ENCODE data around the gene ARL6IP1.

ARL6IP1 gene

DNA sequence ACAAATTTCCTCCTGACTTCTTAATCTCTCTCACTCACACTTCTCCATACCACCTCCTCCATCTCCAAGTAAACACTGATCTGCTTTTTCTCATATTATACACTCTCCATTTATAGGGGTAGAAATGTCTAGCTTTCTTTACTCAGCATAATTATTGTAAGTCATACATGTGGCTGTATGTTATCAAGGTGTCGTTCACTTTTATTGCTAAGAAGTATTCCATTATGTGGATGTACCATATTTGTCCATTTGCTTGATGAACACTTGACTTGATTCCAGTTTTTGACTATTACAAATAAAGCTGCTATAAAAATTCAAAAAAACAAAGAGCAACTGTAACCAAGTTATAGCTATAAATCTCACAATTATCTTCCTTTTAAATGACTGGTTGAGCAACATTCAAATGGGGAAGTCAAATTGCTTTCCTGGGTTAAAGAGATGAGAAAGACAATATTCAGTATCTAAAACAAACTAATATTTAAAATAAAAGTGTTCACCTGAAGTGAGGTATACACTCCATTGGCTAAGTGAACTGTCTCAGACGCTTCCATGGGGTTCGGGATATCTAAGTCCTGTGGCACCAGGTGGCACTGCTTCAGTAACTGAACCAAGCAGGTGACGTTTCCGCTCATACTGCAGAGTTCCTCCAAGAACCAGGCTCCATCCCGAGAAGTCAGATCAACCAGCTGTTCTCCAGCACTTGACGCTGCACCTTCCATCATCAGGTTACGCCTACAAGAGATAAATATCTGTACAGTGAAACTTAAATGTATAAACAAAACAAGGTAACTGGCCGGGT lies 32.6 kb upstream of the ARL6IP1 start:
- H3K27ac ChIP-seq, result no peak overlapping the region
- no peak for TF ChIP-seq ZFX (IDR thresholded peaks at IDR 0.05; ENCODE audit: borderline replicate concordance)
- TF ChIP-seq, protein P1, sequence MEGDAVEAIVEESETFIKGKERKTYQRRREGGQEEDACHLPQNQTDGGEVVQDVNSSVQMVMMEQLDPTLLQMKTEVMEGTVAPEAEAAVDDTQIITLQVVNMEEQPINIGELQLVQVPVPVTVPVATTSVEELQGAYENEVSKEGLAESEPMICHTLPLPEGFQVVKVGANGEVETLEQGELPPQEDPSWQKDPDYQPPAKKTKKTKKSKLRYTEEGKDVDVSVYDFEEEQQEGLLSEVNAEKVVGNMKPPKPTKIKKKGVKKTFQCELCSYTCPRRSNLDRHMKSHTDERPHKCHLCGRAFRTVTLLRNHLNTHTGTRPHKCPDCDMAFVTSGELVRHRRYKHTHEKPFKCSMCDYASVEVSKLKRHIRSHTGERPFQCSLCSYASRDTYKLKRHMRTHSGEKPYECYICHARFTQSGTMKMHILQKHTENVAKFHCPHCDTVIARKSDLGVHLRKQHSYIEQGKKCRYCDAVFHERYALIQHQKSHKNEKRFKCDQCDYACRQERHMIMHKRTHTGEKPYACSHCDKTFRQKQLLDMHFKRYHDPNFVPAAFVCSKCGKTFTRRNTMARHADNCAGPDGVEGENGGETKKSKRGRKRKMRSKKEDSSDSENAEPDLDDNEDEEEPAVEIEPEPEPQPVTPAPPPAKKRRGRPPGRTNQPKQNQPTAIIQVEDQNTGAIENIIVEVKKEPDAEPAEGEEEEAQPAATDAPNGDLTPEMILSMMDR (IDR thresholded peaks at IDR 0.05), result no peak

DNA sequence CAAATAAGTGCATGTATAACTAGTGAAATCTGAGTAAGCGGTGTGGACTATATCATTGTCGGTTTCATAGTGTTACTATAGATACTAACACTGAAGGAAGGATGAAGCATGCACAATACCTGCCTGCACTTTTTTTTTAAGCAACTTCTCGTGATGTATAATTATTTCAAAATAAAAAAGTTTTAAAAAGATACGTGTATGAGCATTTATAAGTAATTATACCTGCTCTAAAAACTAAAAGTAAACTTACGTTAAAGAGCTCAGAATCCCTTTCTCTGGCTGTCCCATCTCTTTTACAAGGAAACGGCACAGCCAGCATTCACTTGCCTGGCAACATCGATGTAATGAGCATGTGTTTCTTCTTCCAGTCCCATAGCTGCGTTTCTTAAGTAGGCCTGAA lies 31.3 kb upstream of the ARL6IP1 start:
- TF ChIP-seq ZFX (IDR thresholded peaks at IDR 0.05; ENCODE audit: borderline replicate concordance), result no peak
- TF ChIP-seq, protein P1 (IDR thresholded peaks at IDR 0.05), result no peak
- H3K27ac ChIP-seq, result no peak overlapping the region

DNA sequence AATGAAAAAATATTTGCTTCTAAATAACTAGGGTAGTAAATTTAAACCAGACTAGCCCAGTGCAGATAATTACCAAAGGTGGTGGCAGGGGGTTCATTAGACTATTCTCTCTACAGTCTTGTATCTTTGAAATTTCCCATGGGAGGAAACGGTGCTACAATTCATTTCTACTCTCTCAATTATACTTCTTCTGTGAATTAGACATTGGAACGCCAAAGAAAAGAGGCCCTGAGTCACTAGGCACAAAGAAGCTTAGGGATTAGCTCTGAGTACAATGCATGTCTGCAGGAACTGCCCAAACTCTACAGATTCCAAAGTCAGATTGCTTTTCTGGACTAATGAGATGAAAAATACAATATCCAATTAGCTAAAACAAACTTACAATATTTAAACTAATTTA lies 30.7 kb upstream of the ARL6IP1 start:
- TF ChIP-seq, protein P1 (IDR thresholded peaks at IDR 0.05), result no peak
- no peak for TF ChIP-seq ZFX (IDR thresholded peaks at IDR 0.05; ENCODE audit: borderline replicate concordance)

DNA sequence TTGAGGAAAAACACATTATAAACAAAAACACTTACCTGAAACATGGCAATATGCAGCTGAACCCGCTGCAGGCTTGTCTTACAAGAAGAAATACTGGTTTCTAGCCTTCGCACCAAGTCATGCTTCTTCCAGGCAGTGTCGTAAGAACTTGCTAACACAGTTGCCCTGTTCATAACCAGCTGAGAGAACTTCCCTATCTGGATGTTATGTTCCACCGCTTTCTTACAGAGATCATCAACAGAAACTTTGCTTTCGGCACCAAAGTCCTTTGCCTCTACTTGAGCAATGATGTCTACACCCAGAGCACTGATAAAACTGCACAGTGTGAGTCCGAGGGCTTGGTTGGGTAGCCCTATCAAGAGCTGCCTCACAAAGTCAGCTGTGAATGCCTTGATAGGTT lies 27.9 kb upstream of the ARL6IP1 start:
- no peak overlapping the region for H3K27ac ChIP-seq
- TF ChIP-seq, protein P1 (IDR thresholded peaks at IDR 0.05), result no peak
- no peak for TF ChIP-seq ZFX (IDR thresholded peaks at IDR 0.05; ENCODE audit: borderline replicate concordance)

More for the DNA sequence above, 30.7 kb upstream of the ARL6IP1 start:
- no peak overlapping the region for H3K27ac ChIP-seq

DNA sequence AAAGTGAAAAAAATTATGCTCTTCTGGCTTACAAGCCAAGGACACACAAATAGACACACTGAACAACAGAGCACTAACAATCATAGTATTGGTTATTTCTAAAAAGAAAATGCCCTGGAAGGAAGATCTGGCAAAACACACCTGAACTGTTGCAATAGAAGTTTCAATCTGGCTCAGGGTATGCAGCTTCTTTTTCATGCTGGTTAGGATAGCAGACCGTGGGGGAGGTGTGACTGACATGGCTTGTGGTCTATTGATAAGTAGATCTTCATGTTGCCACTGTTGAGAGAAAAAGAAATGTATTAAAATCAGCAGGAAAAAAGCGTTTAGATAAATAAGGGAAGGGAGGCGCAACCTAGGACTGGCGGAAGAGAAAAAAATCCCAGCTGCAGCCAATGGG lies 26.5 kb upstream of the ARL6IP1 start:
- H3K27ac ChIP-seq, result no peak overlapping the region
- TF ChIP-seq ZFX (IDR thresholded peaks at IDR 0.05; ENCODE audit: borderline replicate concordance), result no peak
- TF ChIP-seq, protein P1 (IDR thresholded peaks at IDR 0.05), result no peak

DNA sequence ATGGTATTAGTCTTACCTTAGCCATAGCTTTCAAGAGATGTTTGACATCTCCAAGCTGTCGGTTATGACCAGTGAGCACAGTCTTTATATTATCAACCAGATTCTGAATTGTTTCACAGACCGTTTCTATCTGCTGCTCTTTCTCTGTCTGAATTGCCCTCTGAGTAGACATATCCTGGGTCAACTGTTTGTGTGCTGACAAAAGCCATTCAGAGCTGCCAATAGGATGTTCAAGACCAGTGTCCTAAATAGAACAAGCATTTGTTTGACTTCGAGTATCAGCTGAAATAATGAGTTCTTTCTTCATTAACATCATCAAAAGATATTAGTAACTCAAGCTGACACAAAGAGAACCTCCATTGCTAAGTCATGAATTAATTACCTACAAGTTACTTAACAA lies 14.9 kb upstream of the ARL6IP1 start:
- no peak for TF ChIP-seq ZFX (IDR thresholded peaks at IDR 0.05; ENCODE audit: borderline replicate concordance)
- TF ChIP-seq, protein P1 (IDR thresholded peaks at IDR 0.05), result no peak
- no peak overlapping the region for H3K27ac ChIP-seq

DNA sequence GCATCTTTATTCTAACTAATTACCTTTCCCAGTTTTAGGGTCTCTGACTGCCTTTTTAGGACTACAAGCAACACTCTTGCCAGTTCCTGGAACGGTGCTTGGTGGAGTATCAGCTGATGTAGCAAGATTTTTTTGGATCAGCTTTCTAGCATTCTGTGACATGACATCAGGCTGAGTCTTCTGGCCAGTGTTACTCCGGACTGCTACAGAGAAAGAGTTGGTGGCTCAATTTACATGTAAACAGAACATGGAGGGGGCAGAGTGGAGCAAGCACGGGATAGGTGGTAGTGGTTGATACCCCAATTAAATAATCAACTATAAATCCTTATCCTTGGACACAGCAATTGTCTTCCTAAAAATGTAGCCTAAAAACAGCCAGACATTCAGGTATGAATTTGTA lies 10.6 kb upstream of the ARL6IP1 start:
- TF ChIP-seq ZFX (IDR thresholded peaks at IDR 0.05; ENCODE audit: borderline replicate concordance), result no peak
- TF ChIP-seq, protein P1 (IDR thresholded peaks at IDR 0.05), result no peak

More for the DNA sequence above, 10.6 kb upstream of the ARL6IP1 start:
- H3K27ac ChIP-seq, result no peak overlapping the region

All from 22Rv1 (cell line).